AG04450 (cell line): ENCODE results near the gene CDK14. TPM values are rescaled to one million over a fixed set of nuclear protein-coding genes. Genes with fewer than 3 reads are reported as not detected.

Experiments used
- CTCF ChIA-PET: fragments of 300-600, 350-600 bp; formaldehyde crosslinking; extraction: SDS; loops from one replicate; lab custom pipeline; 2022; ENCODE audit warnings: antibody characterized with exemption, inconsistent platforms; lab: Charles Lee
- POLR2A ChIA-PET: fragments of 350-600 bp; formaldehyde crosslinking; extraction: SDS; loops from one replicate; lab custom pipeline; 2021; ENCODE audit warnings: antibody characterized with exemption, inconsistent platforms; lab: Yijun Ruan, JAX
- DNase-seq: peaks from one replicate; pipeline ENCODE4 v3.0.0-alpha.2; 2011; ENCODE audit warnings: low read depth, low spot score
- H3K27ac ChIP-seq: one replicate; pipeline ENCODE4 v1.5.1; 2012; ENCODE audit warnings: low read depth, low read length, control low read depth
- H3K27me3 ChIP-seq: one replicate; pipeline ENCODE4 v1.6.0; 2012; ENCODE audit warnings: low read length; ENCODE audit not compliant: control insufficient read depth, insufficient read depth
- H3K4me3 ChIP-seq: 2 replicates; pipeline ENCODE4 v1.5.1; 2011; ENCODE audit warnings: mild to moderate bottlenecking, low read depth, low read length, control low read depth
- H3K9me3 ChIP-seq: 2 replicates; pipeline ENCODE4 v1.5.1; 2012; ENCODE audit warnings: low read length; ENCODE audit not compliant: control insufficient read depth, insufficient read depth
- polyA plus RNA-seq: library from polyadenylated mRNA; depleted of rRNA; stranded (reverse); fragments of >200 nt; gene quantifications from 2 replicates; pipeline ENCODE4 v1.2.3, GENCODE V29; 2011
- TF ChIP-seq, protein P1 (sequence below): IDR thresholded peaks from 2 replicates; pipeline ENCODE4 v1.5.1; 2011; ENCODE audit warnings: low read depth, low read length, control low read depth, inconsistent platforms

CDK14 gene
- polyA plus RNA-seq, 1 experiment: 28.4 TPM

DNA sequence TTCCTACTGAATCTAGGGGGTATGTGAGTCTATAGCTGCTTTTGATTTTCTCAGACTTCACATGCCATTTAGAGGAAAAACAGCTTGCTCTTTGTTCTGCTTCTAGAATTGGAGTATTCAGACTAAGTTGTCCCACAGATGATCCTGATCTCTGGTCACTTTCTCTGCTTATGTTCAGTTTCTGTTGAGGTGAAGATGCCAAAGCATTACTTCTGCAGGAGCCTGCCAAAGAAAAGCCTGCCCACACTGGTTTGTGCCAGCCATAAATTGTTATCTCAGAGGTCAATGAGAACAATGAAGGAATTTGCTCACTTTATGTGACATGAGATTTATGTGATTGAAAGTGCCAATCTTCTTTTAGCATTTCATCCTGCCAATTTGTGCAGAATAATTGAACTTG is 163.6 kb downstream of the CDK14 start:
- no peak for DNase-seq
- no peaks in the 10 kb centered on the region for H3K27me3 ChIP-seq
- no peaks in the 10 kb centered on the region for H3K9me3 ChIP-seq
- TF ChIP-seq, protein P1, sequence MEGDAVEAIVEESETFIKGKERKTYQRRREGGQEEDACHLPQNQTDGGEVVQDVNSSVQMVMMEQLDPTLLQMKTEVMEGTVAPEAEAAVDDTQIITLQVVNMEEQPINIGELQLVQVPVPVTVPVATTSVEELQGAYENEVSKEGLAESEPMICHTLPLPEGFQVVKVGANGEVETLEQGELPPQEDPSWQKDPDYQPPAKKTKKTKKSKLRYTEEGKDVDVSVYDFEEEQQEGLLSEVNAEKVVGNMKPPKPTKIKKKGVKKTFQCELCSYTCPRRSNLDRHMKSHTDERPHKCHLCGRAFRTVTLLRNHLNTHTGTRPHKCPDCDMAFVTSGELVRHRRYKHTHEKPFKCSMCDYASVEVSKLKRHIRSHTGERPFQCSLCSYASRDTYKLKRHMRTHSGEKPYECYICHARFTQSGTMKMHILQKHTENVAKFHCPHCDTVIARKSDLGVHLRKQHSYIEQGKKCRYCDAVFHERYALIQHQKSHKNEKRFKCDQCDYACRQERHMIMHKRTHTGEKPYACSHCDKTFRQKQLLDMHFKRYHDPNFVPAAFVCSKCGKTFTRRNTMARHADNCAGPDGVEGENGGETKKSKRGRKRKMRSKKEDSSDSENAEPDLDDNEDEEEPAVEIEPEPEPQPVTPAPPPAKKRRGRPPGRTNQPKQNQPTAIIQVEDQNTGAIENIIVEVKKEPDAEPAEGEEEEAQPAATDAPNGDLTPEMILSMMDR: no peak
- no peak overlapping the region for H3K4me3 ChIP-seq
- POLR2A ChIA-PET: no interaction called here
- H3K27ac ChIP-seq: no peak overlapping the region
- CTCF ChIA-PET: interaction anchor here (1.7 kb wide), 1 partner anchor 9 kb away, joined by 8 read pairs; no protein-coding TSS in a partner anchor

DNA sequence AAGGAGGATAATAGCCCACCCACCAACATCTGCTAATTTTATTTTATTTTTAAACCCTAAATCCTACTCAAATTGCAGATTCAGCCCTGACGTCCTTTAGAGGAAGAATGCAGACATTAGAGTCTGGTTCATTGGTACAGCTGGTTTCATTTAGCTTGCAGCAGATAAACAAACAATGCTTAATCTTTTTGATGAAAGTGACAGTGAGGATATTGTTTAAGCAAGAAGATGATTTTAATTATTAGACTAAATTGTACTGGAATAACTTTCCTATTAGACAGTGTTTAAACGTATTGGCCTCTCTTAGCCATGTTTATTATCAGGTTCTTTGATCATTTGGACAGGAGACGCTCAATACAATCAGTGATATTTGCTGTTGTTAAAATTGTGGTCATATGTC is 164.8 kb downstream of the CDK14 start:
- Histone ChIP-seq H3K4me3 (no peak overlapping the region), H3K27ac (no peak overlapping the region), H3K27me3 (no peaks in the 10 kb centered on the region), H3K9me3 (no peaks in the 10 kb centered on the region)
- DNase-seq: no peak
- ChIA-PET CTCF (interaction anchor here (0.7 to 2.0 kb wide), 2 partner anchors 30 to 273 kb away, joined by 3 to 9 read pairs; no protein-coding TSS in a partner anchor), POLR2A (no interaction called here)
- TF ChIP-seq, protein P1: no peak

DNA sequence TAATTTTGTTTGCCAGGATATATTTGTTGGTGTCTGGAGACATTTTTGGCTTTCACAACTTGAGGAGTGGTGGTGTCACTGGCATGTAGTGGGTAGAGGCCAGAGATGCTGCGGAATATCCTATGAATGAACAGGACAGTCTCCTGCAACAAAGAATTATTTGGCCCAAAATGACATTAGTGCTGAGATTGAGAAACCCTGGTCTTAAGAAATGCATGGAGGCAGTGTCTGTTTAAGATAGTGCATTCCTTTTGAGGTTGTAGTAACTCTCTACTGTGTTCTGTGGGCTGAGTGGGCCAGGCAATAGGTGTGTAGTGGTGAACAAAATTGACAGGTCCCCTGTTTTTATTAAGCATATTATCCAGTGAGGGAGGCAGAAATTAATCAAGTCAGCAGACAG is 165.5 kb downstream of the CDK14 start:
- no peak for DNase-seq

DNA sequence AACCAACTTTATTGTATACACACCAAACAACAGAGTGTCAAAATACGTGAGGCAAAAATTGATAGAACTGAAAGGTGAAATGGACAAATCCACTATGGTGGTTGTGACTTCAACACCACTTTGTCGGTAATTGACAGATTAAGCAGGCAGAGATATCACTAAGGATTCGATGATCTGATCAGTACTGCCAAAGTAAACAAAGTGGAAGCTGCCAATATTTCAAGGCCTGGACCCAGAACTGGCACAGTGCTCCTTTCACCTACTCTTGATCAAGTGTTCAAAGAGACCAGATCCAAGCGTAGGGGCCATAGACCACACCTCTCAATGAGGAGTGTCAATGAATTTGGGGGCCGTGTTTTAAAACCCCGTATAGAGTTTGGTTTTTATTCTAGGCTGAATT is 167.0 kb downstream of the CDK14 start:
- H3K27ac ChIP-seq: no peak overlapping the region

More for the DNA sequence above, 165.5 kb downstream of the CDK14 start:
- no peaks in the 10 kb centered on the region for H3K27me3 ChIP-seq
- H3K27ac ChIP-seq: no peak overlapping the region
- POLR2A ChIA-PET: no interaction called here
- CTCF ChIA-PET: interaction anchor here (0.7 to 2.0 kb wide), 2 partner anchors 29 to 272 kb away, joined by 3 to 9 read pairs; no protein-coding TSS in a partner anchor
- TF ChIP-seq, protein P1: no peak
- no peaks in the 10 kb centered on the region for H3K9me3 ChIP-seq
- no peak overlapping the region for H3K4me3 ChIP-seq

More for the DNA sequence above, 167.0 kb downstream of the CDK14 start:
- ChIA-PET CTCF (interaction anchor here (0.6 to 2.0 kb wide), 2 partner anchors 51 to 271 kb away, joined by 5 to 9 read pairs; no protein-coding TSS in a partner anchor), POLR2A (no interaction called here)
- Histone ChIP-seq H3K27me3 (no peaks in the 10 kb centered on the region), H3K9me3 (no peaks in the 10 kb centered on the region), H3K4me3 (no peak overlapping the region)
- DNase-seq: no peak
- TF ChIP-seq, protein P1: no peak
